Measurements from ENCODE around the gene MYO15A.

MYO15A gene

GRCh38 chr17:18101828-18102227, 6.7 kb upstream of the MYO15A start:
- no peak for DNase-seq

- DNase-seq, result no peak
Observed at GRCh38 chr17:18102640-18103039, 5.9 kb upstream of the MYO15A start.

GRCh38 chr17:18105027-18105426, 3.5 kb upstream of the MYO15A start:
- DNase-seq, result no peak

GRCh38 chr17:18105595-18105994, 3.0 kb upstream of the MYO15A start:
- no peak for DNase-seq

GRCh38 chr17:18106211-18106610, 2.3 kb upstream of the MYO15A start:
- DNase-seq, result no peak

- no peak for DNase-seq
Observed at GRCh38 chr17:18107061-18107790, 1.3 kb upstream of the MYO15A start.

- DNase-seq, result peak in 4 of 56 donors; percentile 2 to 49 (median 24)
Observed at GRCh38 chr17:18107971-18108370, 585 bp upstream of the MYO15A start.

- no peak for DNase-seq
Observed at GRCh38 chr17:18109935-18110485, 1.5 kb downstream of the MYO15A start.

GRCh38 chr17:18110636-18111145, 2.1 kb downstream of the MYO15A start:
- no peak for DNase-seq

- no peak for DNase-seq
Observed at GRCh38 chr17:18111330-18111971, 2.9 kb downstream of the MYO15A start.

- DNase-seq, result no peak
Observed at GRCh38 chr17:18115517-18115916, 7.0 kb downstream of the MYO15A start.

- no peak for DNase-seq
Observed at GRCh38 chr17:18116078-18116477, 7.5 kb downstream of the MYO15A start.

GRCh38 chr17:18117533-18117932, 9.0 kb downstream of the MYO15A start:
- DNase-seq, result no peak

- no peak for DNase-seq
Observed at GRCh38 chr17:18117982-18118975, 9.7 kb downstream of the MYO15A start.

GRCh38 chr17:18119166-18119745, 10.7 kb downstream of the MYO15A start:
- no peak for DNase-seq

- DNase-seq, result no peak
Observed at GRCh38 chr17:18119938-18120337, 11.4 kb downstream of the MYO15A start.

GRCh38 chr17:18120461-18121017, 12.0 kb downstream of the MYO15A start:
- no peak for DNase-seq

GRCh38 chr17:18121144-18121910, 12.8 kb downstream of the MYO15A start:
- DNase-seq, result no peak

- DNase-seq, result no peak
Observed at GRCh38 chr17:18122990-18123753, 14.6 kb downstream of the MYO15A start.

Data from amygdala (tissue), 56 donors.